HepG2 (cell line): ENCODE data around the gene INAFM2. TPM values are rescaled to one million over a fixed set of nuclear protein-coding genes. Genes with fewer than 3 reads are reported as not detected.

Experiments
- ERF ChIP-seq: IDR thresholded peaks from 2 replicates; pipeline ENCODE4 v1.6.1; 2018; ENCODE audit warnings: missing biosample characterization, missing genetic modification reagents
- HOXA7 ChIP-seq: sonication (generic); formaldehyde crosslinking; IDR thresholded peaks from 2 replicates; pipeline ENCODE4 v1.8.1; 2022; ENCODE audit warnings: mild to moderate bottlenecking, missing genetic modification reagents, moderate library complexity
- HOXA9 ChIP-seq: sonication (generic); formaldehyde crosslinking; IDR thresholded peaks from 2 replicates; pipeline ENCODE4 v1.8.1; 2022; ENCODE audit warnings: missing genetic modification reagents, mild to moderate bottlenecking, moderate library complexity, borderline replicate concordance
- MAX ChIP-seq: IDR thresholded peaks from 2 replicates; pipeline ENCODE4 v1.6.1; 2012; ENCODE audit warnings: inconsistent platforms
- MIER3 ChIP-seq: IDR thresholded peaks from 2 replicates; pipeline ENCODE4 v1.6.1; 2016; ENCODE audit warnings: missing compliant biosample characterization, borderline replicate concordance
- NFKB2 ChIP-seq: sonication (generic); formaldehyde crosslinking; IDR thresholded peaks from 2 replicates; pipeline ENCODE4 v1.4.0; 2020; ENCODE audit warnings: missing genetic modification reagents, borderline replicate concordance
- NPAS2 ChIP-seq: sonication (generic); formaldehyde crosslinking; IDR thresholded peaks from 2 replicates; pipeline ENCODE4 v1.8.0; 2022; ENCODE audit warnings: mild to moderate bottlenecking, missing genetic modification reagents, borderline replicate concordance
- NR2C2 ChIP-seq: sonication (generic); formaldehyde crosslinking; IDR thresholded peaks from 2 replicates; pipeline ENCODE4 v1.4.0; 2020; ENCODE audit warnings: missing genetic modification reagents, mild to moderate bottlenecking, moderate library complexity, borderline replicate concordance
- RNF219 ChIP-seq: sonication (generic); formaldehyde crosslinking; IDR thresholded peaks from 2 replicates; pipeline ENCODE4 v1.5.0; 2020; ENCODE audit warnings: mild to moderate bottlenecking, missing genetic modification reagents
- WIZ ChIP-seq: sonication (generic); formaldehyde crosslinking; IDR thresholded peaks from 2 replicates; pipeline ENCODE4 v1.5.1; 2020; ENCODE audit warnings: mild to moderate bottlenecking, missing genetic modification reagents
- ZNF484 ChIP-seq: sonication (generic); formaldehyde crosslinking; IDR thresholded peaks from 2 replicates; pipeline ENCODE4 v1.5.1; 2020; ENCODE audit warnings: mild to moderate bottlenecking, low read depth, missing genetic modification reagents, borderline replicate concordance
- ZNF550 ChIP-seq: sonication (generic); formaldehyde crosslinking; IDR thresholded peaks from 2 replicates; pipeline ENCODE4 v1.4.0; 2020; ENCODE audit warnings: mild to moderate bottlenecking, missing genetic modification reagents, borderline replicate concordance
- ZNF557 ChIP-seq: sonication (generic); formaldehyde crosslinking; IDR thresholded peaks from 2 replicates; pipeline ENCODE4 v1.4.0; 2020; ENCODE audit warnings: missing genetic modification reagents
- ZNF574 ChIP-seq: sonication (generic); formaldehyde crosslinking; IDR thresholded peaks from 2 replicates; pipeline ENCODE4 v1.4.0; 2020; ENCODE audit warnings: missing genetic modification reagents
- ZNF770 ChIP-seq: sonication (generic); formaldehyde crosslinking; IDR thresholded peaks from 2 replicates; pipeline ENCODE4 v1.5.0; 2020; ENCODE audit warnings: mild to moderate bottlenecking, missing genetic modification reagents
- ZNF773 ChIP-seq: sonication (generic); formaldehyde crosslinking; IDR thresholded peaks from 2 replicates; pipeline ENCODE4 v1.4.0; 2020; ENCODE audit warnings: missing genetic modification reagents, borderline replicate concordance
- ZNF879 ChIP-seq: sonication (generic); formaldehyde crosslinking; IDR thresholded peaks from 2 replicates; pipeline ENCODE4 v1.8.1; 2023; ENCODE audit warnings: missing genetic modification reagents
- polyA plus RNA-seq, 8 experiments: library from polyadenylated mRNA; depleted of rRNA in 3 of 8; stranded (reverse) in 7 of 8; unstranded in 1 of 8; fragments of >200 nt; fragmentation: Illumina TruSeq in 4 of 8; extraction: Trizol in 4 of 8; gene quantifications; 2 replicates each; pipeline versions ENCODE4 v1.2.1 to v1.2.3, GENCODE V29; 2011 to 2016; ENCODE audit warnings: low read depth in 4 of 8, missing spikeins in 1 of 8, mixed read lengths in 1 of 8; ENCODE audit not compliant: insufficient read depth in 1 of 8
- total RNA-seq, 5 experiments: library from RNA; depleted of rRNA; stranded (reverse); fragments of >200 nt; fragmentation: Illumina TruSeq; extraction: Trizol; gene quantifications; 2 replicates each; pipeline ENCODE4 v1.2.3, GENCODE V29; 2016; ENCODE audit warnings: low read depth in 1 of 5
- TF ChIP-seq, protein P1 (sequence below): sonication (generic); formaldehyde crosslinking; IDR thresholded peaks from 2 replicates; pipeline ENCODE4 v1.8.1; 2023; ENCODE audit warnings: mild to moderate bottlenecking, missing genetic modification reagents, borderline replicate concordance
- TF ChIP-seq, protein P2 (sequence below): sonication (generic); formaldehyde crosslinking; IDR thresholded peaks from 2 replicates; pipeline ENCODE4 v1.5.0; 2020; ENCODE audit warnings: mild to moderate bottlenecking, missing genetic modification reagents

Gene INAFM2
- total and polyA plus RNA-seq, 2 of the 13 experiments (the other 11 are each of a cell fraction or from before 2014, with no cell fraction given): 5.5 to 6.5 TPM

GRCh38 chr15:40323239-40323952, at the start of gene INAFM2 (continued):
- TF ChIP-seq ZNF770 (CRISPR knock-in tag) (peak; percentile 45; the same call in 1 of the 2 replicates), NPAS2 (CRISPR knock-in tag) (no peak), WIZ (CRISPR knock-in tag) (no peak), ZNF574 (peak; percentile 89), HOXA7 (CRISPR knock-in tag) (no peak), MAX (peak; percentile 94), ERF (CRISPR knock-in tag) (peak; percentile 49; the same call in 1 of the 2 replicates), RNF219 (no peak), NR2C2 (peak; percentile 47; the same call in 1 of the 2 replicates), ZNF557 (CRISPR knock-in tag) (no peak), MIER3 (peak; percentile 17; the same call in 1 of the 2 replicates), ZNF484 (no peak), HOXA9 (no peak), ZNF773 (CRISPR knock-in tag) (no peak), ZNF550 (CRISPR knock-in tag) (no peak), ZNF879 (CRISPR knock-in tag) (no peak), NFKB2 (CRISPR knock-in tag) (peak; percentile 75; the same call in 1 of the 2 replicates)
- TF ChIP-seq, protein P1, sequence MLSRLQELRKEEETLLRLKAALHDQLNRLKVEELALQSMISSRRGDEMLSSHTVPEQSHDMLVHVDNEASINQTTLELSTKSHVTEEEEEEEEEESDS (CRISPR knock-in tag): no peak
- TF ChIP-seq, protein P2, sequence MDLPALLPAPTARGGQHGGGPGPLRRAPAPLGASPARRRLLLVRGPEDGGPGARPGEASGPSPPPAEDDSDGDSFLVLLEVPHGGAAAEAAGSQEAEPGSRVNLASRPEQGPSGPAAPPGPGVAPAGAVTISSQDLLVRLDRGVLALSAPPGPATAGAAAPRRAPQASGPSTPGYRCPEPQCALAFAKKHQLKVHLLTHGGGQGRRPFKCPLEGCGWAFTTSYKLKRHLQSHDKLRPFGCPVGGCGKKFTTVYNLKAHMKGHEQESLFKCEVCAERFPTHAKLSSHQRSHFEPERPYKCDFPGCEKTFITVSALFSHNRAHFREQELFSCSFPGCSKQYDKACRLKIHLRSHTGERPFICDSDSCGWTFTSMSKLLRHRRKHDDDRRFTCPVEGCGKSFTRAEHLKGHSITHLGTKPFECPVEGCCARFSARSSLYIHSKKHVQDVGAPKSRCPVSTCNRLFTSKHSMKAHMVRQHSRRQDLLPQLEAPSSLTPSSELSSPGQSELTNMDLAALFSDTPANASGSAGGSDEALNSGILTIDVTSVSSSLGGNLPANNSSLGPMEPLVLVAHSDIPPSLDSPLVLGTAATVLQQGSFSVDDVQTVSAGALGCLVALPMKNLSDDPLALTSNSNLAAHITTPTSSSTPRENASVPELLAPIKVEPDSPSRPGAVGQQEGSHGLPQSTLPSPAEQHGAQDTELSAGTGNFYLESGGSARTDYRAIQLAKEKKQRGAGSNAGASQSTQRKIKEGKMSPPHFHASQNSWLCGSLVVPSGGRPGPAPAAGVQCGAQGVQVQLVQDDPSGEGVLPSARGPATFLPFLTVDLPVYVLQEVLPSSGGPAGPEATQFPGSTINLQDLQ: no peak
